ENCODE results near the gene NDUFA8. TPM values are rescaled to one million over a fixed set of nuclear protein-coding genes. Genes with fewer than 3 reads are reported as not detected.
A peak's percentile ranks its signal among the peaks of the same experiment; 100 is the strongest.

NDUFA8 gene
- total RNA-seq, 1 experiment from 2014 or later = 47.9 TPM

- DNase-seq (ENCODE audit: low read depth) = no peak
Observed at GRCh38 chr9:122102156-122102555, 57.4 kb downstream of the NDUFA8 start.

- DNase-seq (ENCODE audit: low read depth) = no peak
Observed at GRCh38 chr9:122100756-122101155, 58.8 kb downstream of the NDUFA8 start.

- DNase-seq (ENCODE audit: low read depth) = peak; percentile 76
Observed at GRCh38 chr9:122099271-122099869, 60.2 kb downstream of the NDUFA8 start.

GRCh38 chr9:122097679-122098315 is 61.8 kb downstream of the NDUFA8 start:
- peak; percentile 55 for DNase-seq (ENCODE audit: low read depth)

- DNase-seq (ENCODE audit: low read depth) = no peak
Observed at GRCh38 chr9:122096620-122097415, 62.8 kb downstream of the NDUFA8 start.

GRCh38 chr9:122095010-122095767 is 64.4 kb downstream of the NDUFA8 start:
- DNase-seq (ENCODE audit: low read depth) = peak; percentile 62

Other genes starting within 250 kb of the NDUFA8 start
- gene TTLL11, start 66.5 kb downstream of the NDUFA8 start, total RNA-seq (2014; rRNA removed) = 3.4 and 3.8 TPM in 2 replicates
- gene MORN5, start 129 bp upstream of the NDUFA8 start, total RNA-seq (2014; rRNA removed) = not detected in 2 replicates
- 0.06 TPM in 1 of 2 replicates, not detected in the other for gene LHX6, start 69.2 kb upstream of the NDUFA8 start, total RNA-seq (2014; rRNA removed)
- 15.3 and 16.1 TPM in 2 replicates for gene RBM18, start 105.1 kb upstream of the NDUFA8 start, total RNA-seq (2014; rRNA removed)
- 46.6 and 51.6 TPM in 2 replicates for gene MRRF, start 105.1 kb upstream of the NDUFA8 start, total RNA-seq (2014; rRNA removed)
- gene PTGS1, start 211.2 kb upstream of the NDUFA8 start, total RNA-seq (2014; rRNA removed) = 1.7 TPM in 2 replicates